Panc1 (cell line): ENCODE measurements around the gene DBF4B. TPM values are rescaled to one million over a fixed set of nuclear protein-coding genes. Genes with fewer than 3 reads are reported as not detected.

ENCODE experiments used
- ATAC-seq: fragments of 200-7000 bp; cut with Tn5 transposase; 2 replicates; pipeline ENCODE4 v1.9.1; 2020; ENCODE audit warnings: mild to moderate bottlenecking, moderate library complexity
- BruUV-seq: library from RNA; stranded (reverse); fragments of 400-500 nt; replicated peaks from 2 replicates; lab custom pipeline; 2021; lab: Mats Ljungman, UMichigan
- CTCF ChIA-PET: fragments of 300-600 bp; sonication (Branson Sonifier 250); formaldehyde crosslinking; loops from one replicate; lab custom pipeline; 2022; ENCODE audit warnings: antibody characterized with exemption; lab: Charles Lee
- POLR2A ChIA-PET: fragments of 300-600 bp; sonication (Branson Sonifier 250); formaldehyde crosslinking; loops from one replicate; lab custom pipeline; 2022; ENCODE audit warnings: antibody characterized with exemption; lab: Charles Lee
- DNase-seq: peaks from one replicate; pipeline ENCODE4 v3.0.0-alpha.2; 2010; ENCODE audit warnings: low read depth, low spot score
- H3K27ac ChIP-seq: 2 replicates; pipeline ENCODE4 v1.5.1; 2011; ENCODE audit warnings: mild to moderate bottlenecking, low read length, inconsistent platforms
- H3K27me3 ChIP-seq: fragments of 200-500 bp; sonication (Bioruptor generic); 2 replicates; pipeline ENCODE4 v1.6.0; 2014; ENCODE audit warnings: low read length, inconsistent platforms; ENCODE audit not compliant: control insufficient read depth, insufficient read depth
- H3K36me3 ChIP-seq: fragments of 200-500 bp; sonication (Bioruptor generic); 2 replicates; pipeline ENCODE4 v1.5.1; 2014; ENCODE audit warnings: inconsistent platforms, mild to moderate bottlenecking, low read length, moderate library complexity; ENCODE audit not compliant: control insufficient read depth, insufficient read depth
- H3K4me1 ChIP-seq: 2 replicates; pipeline ENCODE4 v1.5.1; 2011; ENCODE audit warnings: inconsistent platforms, mild to moderate bottlenecking, low read length, moderate library complexity; ENCODE audit not compliant: control insufficient read depth, insufficient read depth
- H3K4me3 ChIP-seq, 2 experiments: 2 replicates each; pipeline ENCODE4 v1.5.1; 2011 to 2012; ENCODE audit warnings: low read depth in 2 of 2, low read length in 2 of 2, mild to moderate bottlenecking in 2 of 2, inconsistent platforms in 1 of 2, moderate library complexity in 1 of 2
- H3K9me3 ChIP-seq: fragments of 200-500 bp; sonication (Bioruptor generic); 2 replicates; pipeline ENCODE4 v1.5.1; 2014; ENCODE audit warnings: low read depth, mild to moderate bottlenecking, inconsistent platforms, low read length, moderate library complexity; ENCODE audit not compliant: control insufficient read depth, insufficient read depth
- CTCF ChIP-seq: fragments of 450-650 bp; IDR thresholded peaks from 2 replicates; pipeline ENCODE4 v1.5.1; 2017; ENCODE audit warnings: mild to moderate bottlenecking
- POLR2AphosphoS5 ChIP-seq: IDR thresholded peaks from 2 replicates; pipeline ENCODE4 v1.6.1; 2012; ENCODE audit warnings: mild to moderate bottlenecking, low read depth, low read length, moderate library complexity
- REST ChIP-seq, 2 experiments: IDR thresholded peaks; 2 replicates each; pipeline ENCODE4 v1.6.1; 2011 to 2012; ENCODE audit warnings: low read depth in 2 of 2, control low read depth in 1 of 2, low read length in 1 of 2, mild to moderate bottlenecking in 1 of 2, moderate library complexity in 1 of 2; ENCODE audit not compliant: insufficient read depth in 1 of 2
- SIN3A ChIP-seq: IDR thresholded peaks from 2 replicates; pipeline ENCODE4 v1.6.1; 2012; ENCODE audit warnings: low read depth, mild to moderate bottlenecking, low read length, moderate library complexity, borderline replicate concordance; ENCODE audit not compliant: insufficient read depth
- TCF7L2 ChIP-seq: IDR thresholded peaks from 2 replicates; pipeline ENCODE4 v1.6.1; 2011; ENCODE audit warnings: mild to moderate bottlenecking, low read depth, low read length, inconsistent platforms
- in situ Hi-C: cut with HindIII; loops from 2 replicates; pipeline ENCODE4 v1.10.0; 2016; ENCODE audit warnings: low sequenced_read_pairs, low pct_unique_long_range_greater_than_20kb
- intact Hi-C: fragments of 100-400 bp; cut with micrococcal nuclease; formaldehyde crosslinking; loops from one replicate; pipeline ENCODE4 v1.10.0; 2022; ENCODE audit not compliant: unreplicated experiment
- total RNA-seq: library from RNA; stranded (reverse); gene quantifications from one replicate; pipeline ENCODE4 v1.2.1, GENCODE V29; 2021; ENCODE audit not compliant: unreplicated experiment

DBF4B gene
- total RNA-seq, 1 experiment from 2014 or later, result 24.0 TPM

- H3K4me1 ChIP-seq, result peaks cover 2% of the 10 kb centered on the region; the same call in 1 of the 2 replicates
- CTCF ChIA-PET, result no interaction called here
- DNase-seq, result no peak
- intact Hi-C loops, result no loop called here
- H3K36me3 ChIP-seq, result no peaks in the 10 kb centered on the region; the same call in 1 of the 2 replicates
- in situ Hi-C loops, result no loop called here
- no TSS peak for BruUV-seq
- no peaks in the 10 kb centered on the region for H3K27me3 ChIP-seq
- H3K9me3 ChIP-seq, result no peaks in the 10 kb centered on the region
- no peak within 1 kb of the TSS for H3K27ac ChIP-seq
- TF ChIP-seq REST (IDR thresholded peaks at IDR 0.05; ENCODE audit: insufficient read depth in 1 of 2, low read depth in 2 of 2, low read length in 1 of 2), result no peak
- TF ChIP-seq POLR2AphosphoS5, result no peak
- TF ChIP-seq CTCF, result no peak
- peak; percentile 54 for ATAC-seq
- POLR2A ChIA-PET, result interaction anchor here (0.6 kb wide), 1 partner anchor 16 kb away, joined by 4 read pairs; no protein-coding TSS in a partner anchor
- peak within 1 kb of the TSS; percentile 26 to 29; a peak in 3 of 4 replicates for H3K4me3 ChIP-seq
Measured at GRCh38 chr17:44758414-44759085, 50.1 kb downstream of the DBF4B start, which contains the start of gene ADAM11. Gene ADAM11, plus strand, starts transcription at chr17:44758988. Its CDS starts 212 bp downstream, at chr17:44759200.

GRCh38 chr17:44759086-44759915, 50.8 kb downstream of the DBF4B start:
- peaks cover 2% of the 10 kb centered on the region; the same call in 1 of the 2 replicates for H3K4me1 ChIP-seq
- no peaks in the 10 kb centered on the region for H3K9me3 ChIP-seq
- peak overlapping the region; percentile 26 to 29; a peak in 3 of 4 replicates for H3K4me3 ChIP-seq
- ATAC-seq, result peak; percentile 39
- ChIA-PET CTCF (no interaction called here), POLR2A (interaction anchor here (0.6 kb wide), 1 partner anchor 17 kb away, joined by 4 read pairs; no protein-coding TSS in a partner anchor)
- in situ Hi-C loops, result no loop called here
- no peaks in the 10 kb centered on the region for H3K27me3 ChIP-seq
- no peak for TF ChIP-seq SIN3A
- TF ChIP-seq POLR2AphosphoS5, result no peak
- TF ChIP-seq REST (IDR thresholded peaks at IDR 0.05; ENCODE audit: insufficient read depth in 1 of 2, low read depth in 2 of 2, low read length in 1 of 2), result no peak
- TF ChIP-seq CTCF, result no peak; the same call in 1 of the 2 replicates
- TF ChIP-seq TCF7L2, result no peak
- no peaks in the 10 kb centered on the region; the same call in 1 of the 2 replicates for H3K36me3 ChIP-seq
- H3K27ac ChIP-seq, result no peak overlapping the region
- DNase-seq, result no peak
- BruUV-seq, result no TSS peak
- intact Hi-C loops, result no loop called here
